Stromal cell of bone marrow (primary cell): ENCODE data around the gene RABL6.
A peak's percentile ranks its signal among the peaks of the same experiment; 100 is the strongest.
"Not testable (repeated sequence)": the region's sequence is repeated elsewhere in the genome, so short reads cannot be mapped to it uniquely, and the experiment has no call there.

Experiments
- DNase-seq: peaks from one replicate; pipeline ENCODE4 v3.0.0-alpha.2; 2012; ENCODE audit warnings: low read depth

The RABL6 gene

DNA sequence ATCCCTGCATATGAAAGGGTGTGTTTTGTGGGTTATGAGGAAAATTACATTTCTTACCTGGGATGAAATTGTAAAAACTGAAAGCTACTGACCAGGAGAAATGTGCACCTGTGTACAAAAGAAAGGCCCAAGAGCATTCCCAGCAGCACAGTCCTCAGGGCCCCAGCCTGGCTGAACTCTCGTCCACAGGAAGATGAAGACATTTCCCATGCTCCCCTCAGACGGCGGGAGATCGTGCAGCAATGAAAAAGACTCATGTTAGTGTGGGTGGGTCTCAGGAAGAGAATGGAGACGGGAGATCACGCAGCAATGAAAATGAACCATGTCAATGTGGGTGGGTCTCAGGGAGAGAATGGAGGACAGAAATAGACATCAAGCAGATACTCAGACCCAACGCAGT lies 30.8 kb upstream of the RABL6 start:
- no peak for DNase-seq

DNA sequence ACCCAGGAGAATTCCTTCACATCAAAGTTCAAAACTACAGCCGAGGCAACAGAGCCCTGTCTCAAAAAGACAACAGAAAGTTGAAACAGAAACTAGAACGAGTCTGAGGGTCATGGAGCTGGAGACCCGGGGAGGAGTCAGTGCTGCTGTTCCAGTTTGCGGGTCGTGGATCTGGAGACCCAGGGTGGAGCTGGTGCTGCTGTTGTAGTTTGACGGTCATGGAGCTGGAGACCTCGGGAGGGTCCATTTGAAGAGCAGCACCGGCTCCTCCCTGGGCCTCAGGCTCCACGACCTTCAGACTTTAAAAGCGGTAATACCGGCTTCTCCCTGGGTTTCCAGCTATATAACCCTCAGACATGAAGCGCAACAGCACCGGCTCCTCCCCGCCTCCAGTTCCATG lies 30.4 kb upstream of the RABL6 start:
- DNase-seq, result no peak

DNA sequence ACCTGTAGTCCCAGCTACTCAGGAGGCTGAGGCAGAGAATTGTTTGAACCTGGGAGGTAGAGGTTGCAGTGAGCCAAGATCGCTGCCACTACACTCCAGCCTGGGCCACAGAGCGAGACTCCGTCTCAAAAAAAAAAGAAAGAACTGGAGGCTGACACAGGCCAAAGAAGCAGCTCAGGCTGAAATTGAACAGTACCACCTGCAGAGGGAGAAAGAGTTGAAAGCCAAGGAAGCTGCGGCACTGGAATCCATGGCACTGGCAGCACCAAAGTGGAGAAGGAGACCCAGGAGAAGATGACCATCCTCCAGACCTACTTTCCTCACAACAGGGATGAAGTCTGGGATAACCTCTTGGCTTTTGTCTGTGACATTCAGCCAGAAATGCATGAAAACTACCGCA lies 27.9 kb upstream of the RABL6 start:
- DNase-seq, result no peak

DNA sequence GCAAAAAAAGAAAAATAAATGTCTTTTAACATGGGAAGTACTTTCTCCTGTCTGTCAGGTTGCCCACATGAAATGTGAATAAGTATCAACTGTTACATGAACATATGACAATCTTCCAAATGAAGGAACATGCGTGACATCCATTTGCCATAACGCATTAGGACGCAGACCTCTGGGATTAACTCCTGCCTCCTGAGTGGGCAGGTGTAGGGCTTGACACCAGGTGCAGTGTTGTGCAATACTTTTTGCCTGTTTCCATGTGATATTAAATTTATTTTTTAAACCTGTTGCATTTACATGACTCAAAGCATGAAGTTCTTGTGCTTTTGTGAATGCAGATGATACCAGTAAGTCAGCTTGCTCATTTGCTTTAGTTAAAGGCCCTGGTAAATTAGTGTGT lies 25.3 kb upstream of the RABL6 start:
- DNase-seq, result no peak

DNA sequence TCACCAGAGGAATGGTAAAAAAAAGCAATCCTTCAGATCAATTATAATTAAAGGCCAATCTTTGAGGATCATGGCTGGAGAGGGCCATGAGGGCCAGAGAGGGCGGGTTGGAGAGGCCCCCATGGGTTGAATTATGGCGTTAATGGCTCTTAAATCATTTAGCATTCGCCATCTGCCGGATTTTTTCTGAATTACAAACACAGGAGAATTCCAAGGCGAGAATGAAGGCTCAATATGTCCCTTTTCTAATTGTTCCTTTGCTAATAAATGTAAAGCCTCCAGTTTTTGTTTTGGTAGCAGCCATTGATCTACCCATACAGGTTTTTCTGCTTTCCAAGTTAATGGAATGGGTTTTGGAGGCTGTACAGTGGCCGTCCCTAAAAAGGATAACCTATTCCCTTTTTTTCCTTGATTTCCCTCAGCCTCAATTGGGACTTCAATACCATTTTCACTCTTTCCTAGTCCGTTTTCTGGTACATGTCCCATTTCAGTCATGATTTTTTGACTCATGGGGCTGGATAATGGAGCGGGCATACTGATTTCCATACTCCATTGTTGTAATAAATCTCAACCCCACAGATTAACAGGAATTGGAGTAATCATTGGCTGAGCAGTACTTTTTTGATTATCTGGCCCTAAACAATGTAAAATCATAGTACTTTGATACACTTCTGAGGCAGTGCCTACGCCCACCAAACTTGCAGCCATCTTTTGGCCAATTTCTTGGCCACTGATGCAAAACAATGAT lies 23.3 kb upstream of the RABL6 start:
- DNase-seq, result no peak

DNA sequence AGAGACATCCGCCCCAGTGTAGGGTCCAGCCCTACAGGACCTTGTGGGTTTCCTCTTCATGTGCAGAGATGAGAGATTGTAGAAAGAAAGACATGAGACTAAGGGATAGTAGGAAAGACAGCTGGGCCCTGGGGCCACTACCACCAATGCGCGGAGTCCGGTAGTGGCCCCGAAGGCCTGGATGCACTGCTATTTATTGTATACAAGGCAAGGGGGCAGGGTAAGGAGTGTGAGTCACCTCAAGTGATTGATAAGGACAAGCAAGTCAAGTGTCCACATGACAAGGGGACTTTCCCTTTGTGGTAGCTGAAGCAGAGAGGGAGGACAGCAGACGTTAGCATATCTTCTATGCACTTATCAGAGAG lies 22.8 kb upstream of the RABL6 start:
- no peak for DNase-seq

DNA sequence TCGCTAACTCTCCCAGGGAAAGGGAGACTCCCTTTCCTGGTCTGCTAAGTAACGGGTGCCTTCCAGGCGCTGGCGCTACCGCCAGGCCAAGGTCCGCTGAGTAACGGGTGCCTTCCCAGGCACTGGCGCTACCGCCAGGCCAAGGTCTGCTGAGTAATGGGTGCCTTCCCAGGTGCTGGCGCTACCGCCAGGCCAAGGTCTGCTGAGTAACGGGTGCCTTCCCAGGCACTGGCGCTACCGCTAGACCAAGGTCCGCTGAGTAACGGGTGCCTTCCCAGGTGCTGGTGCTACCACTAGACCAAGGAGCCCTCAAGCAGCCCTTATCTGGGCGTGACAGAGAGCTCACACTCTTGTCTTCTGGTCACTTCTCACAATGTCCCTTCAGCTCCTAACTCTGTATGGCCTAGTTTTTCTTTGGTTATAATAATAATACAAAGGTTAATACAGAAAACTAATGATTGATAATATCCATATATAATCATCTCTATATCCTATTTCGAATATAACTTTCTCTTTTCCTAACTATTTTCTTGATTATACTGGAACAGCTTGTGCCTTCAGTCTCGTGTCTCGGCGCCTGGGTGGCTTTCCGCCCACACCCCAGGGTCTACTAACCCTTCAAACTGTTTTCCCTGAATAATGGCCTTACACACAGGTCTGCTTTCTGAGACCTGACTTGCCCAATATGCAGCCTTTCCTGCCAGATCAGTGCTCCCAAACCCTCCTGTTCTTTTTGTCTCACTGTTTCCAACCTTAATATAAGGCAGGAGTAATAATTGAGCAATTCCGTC lies 22.0 kb upstream of the RABL6 start:
- DNase-seq, result not testable (repeated sequence)

DNA sequence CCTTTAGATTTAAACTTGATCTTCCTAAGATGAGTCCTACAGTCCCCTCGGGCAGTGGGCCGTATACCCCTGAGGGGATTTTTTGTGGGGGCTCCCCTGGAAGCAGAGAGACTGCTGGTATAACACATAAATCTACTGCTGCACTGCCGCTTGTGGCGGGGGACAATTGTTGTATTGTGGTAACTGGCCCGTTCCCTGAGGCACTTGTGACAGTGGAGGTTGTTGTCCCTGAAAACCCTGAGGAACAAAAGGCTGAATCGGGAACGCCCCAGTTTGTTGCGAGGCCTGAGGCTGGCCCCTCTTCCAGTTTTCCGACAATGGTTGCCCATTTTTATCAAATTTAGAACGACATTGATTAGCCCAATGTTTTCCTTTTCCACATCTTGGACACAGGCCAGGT lies 21.3 kb upstream of the RABL6 start:
- DNase-seq, result no peak

DNA sequence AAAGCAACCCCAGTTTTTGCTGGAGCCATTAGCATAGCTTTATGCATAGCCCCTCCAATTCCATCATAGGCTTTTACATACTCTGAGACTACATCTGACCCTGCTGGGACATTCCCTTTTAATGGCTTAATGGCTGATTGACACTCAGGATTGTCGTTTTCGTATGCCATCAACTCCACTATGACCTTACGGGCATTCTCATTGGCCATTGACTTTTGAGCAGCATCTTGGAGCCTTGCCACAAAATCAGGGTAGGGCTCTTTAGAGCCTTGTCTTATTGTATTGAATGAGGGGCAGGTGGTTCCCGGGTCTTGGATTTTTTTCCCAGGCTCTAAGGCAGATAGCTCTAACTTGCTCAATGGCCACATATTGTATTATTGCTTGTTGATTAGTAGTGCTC lies 20.8 kb upstream of the RABL6 start:
- DNase-seq, result not testable (repeated sequence)

DNA sequence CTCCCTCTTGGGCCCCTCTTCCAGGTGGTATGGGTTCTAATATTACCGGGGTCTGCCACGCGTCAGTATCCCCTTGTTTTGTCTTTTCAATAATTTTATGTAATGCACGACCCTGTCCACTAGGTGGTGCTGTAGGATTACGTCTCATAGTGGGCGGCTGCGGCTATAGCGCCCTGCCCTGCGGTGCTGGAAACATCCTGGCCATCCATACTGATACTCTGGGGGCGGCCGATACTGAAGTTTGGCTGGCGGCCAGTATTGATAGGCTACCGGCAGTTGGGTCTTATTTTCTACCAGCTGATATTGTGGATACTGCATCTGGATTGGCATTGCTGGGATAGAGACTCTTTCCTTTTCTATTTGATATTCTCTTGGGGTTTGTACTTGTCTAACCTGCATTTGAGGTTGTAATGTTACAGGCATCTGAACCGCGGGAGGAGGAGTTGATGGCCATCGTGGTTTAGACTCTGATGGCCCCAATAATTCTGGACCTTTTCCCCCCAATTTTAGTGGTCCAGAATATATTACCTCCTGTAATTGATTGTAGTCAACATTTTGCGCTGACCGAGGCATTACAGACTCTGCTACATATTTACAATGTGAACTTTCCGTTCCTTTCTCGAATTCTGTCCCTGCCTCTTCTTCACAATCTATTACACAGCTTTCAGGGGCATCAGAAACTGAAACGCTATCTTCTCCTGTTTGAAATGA lies 19.9 kb upstream of the RABL6 start:
- peak; percentile 24 for DNase-seq

DNA sequence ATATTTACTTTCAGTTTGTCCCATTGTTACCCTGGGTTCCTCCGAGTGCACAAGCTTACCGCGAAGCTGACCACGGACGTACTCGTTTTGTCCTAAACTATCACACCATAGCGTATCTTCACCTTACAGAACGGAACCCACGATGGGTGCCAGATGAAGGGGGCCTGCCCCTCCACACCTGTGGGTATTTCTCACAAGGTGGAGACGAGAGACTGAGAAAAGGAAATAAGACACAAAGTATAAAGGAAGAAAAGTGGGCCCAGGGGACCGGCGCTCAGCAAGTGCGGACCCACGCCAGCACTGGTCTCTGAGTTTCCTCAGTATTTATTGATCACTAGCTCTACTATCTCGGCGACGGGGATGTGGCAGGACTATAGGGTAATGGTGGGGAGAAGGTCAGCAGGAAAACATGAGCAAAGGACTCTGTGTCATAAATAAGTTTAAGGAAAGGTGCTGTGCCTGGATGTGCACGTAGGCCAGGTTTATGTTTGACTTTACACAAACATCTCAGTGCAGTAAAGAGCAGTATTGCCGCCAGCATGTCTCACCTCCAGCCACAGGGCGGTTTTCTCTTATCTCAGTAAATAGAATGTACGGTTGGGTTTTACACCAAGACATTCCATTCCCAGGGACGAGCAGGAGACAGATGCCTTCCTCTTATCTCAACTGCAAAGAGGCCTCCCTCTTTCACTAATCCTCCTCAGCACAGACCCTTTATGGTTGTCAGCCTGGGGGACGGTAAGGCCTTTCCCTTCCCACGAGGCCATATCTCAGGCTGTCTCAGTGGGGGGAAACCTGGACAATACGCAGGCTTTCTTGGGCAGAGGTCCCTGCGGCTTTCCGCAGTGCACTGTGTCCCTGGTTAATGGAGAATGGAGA lies 18.9 kb upstream of the RABL6 start:
- not testable (repeated sequence) for DNase-seq

DNA sequence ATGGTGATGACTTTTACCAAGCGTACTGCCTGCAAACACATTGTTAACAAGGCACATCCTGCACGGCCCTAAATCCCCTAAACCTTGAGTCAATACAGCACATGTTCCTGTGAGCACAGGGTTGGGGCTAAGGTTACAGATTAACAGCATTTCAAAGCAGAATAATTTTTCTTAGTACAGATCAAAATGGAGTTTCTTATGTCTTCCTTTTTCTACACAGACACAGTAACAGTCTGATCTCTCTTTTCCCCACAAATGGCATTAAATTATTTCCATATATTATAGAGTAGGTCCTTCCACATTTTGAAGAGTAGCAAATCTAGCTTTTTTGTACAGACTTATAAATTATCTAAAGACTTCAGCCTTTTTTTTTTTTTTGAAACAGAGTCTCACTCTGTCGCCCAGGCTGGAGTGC lies 18.2 kb upstream of the RABL6 start:
- no peak for DNase-seq

DNA sequence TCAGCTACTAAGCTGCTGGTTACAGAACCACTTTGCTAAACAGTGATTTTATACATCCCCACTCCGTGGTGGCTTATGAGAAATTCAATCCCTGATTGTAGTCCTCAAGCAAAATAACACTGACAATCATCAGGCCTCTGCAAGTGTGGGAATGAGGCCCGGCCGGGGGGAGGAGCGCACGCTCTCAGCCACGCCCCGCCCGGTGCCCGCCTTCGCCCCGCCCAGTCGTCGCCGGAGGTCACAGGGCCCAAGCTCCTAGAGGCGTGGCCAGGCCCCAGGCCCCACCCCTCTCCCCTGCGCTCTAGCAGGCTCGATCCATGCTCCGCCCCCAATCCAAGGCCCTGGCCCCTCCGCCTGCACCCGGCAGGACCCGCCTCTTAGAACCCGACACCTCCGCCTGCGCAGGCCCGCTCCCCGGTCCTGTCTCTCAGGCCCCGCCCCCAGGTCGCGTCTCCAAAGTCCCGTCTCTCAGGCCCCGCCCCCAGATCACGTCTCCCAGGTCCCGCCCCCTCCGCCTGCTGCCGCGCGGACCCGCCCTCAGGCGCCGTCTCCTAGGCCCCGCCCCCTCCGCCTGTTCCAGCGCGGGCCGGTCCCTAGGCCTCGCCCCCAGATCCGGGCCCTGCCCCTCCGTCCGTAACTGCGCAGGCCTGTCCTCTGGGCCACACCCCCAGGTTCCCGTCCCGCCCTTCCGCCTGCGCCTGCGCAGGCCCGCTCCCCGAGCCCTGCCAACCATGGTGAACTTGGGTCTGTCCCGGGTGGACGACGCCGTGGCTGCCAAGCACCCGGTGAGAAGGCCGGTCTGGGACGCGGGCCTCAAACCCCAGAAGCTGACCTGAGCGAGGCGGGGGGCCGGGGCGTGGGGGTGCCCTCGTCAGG lies 16.9 kb upstream of the RABL6 start, which contains the start of gene TMEM141:
Gene TMEM141 (plus strand): TSS at position 705 of the 876 bp plus-strand sequence. CDS start 27 bp downstream, at position 732.
- DNase-seq, result peak; percentile 96

DNA sequence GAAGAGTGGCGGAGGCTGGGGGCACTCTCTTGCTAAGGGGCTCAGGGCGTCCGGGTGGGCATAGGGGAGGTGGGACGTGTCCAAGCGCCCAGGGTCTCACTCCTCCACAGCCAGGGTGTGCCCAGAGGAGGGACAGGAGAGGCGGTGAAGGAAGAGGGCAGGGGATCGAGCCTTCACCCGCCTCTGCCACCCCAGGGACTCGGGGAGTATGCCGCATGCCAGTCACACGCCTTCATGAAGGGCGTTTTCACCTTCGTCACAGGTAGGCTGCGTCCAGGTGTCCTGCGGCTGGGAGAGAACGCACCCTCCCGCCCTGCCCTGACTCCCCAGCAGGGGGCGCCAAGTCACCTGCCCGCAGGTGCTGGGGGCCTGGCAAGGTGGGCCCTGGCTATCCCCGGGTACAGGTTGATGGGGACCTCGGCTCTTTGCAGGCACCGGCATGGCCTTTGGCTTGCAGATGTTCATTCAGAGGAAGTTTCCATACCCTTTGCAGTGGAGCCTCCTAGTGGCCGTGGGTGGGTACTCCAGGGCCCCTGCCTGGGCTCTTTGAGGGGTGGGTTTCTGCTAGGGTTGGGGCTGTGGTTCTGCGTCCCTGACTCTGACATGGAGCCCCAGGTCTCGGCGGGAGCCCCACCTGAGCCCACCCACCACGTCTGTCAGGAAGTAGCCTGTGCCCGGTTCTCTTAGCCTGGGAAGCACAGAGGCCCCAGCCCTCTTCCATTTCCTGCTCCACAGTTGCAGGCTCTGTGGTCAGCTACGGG lies 16.1 kb upstream of the RABL6 start:
- DNase-seq, result no peak

DNA sequence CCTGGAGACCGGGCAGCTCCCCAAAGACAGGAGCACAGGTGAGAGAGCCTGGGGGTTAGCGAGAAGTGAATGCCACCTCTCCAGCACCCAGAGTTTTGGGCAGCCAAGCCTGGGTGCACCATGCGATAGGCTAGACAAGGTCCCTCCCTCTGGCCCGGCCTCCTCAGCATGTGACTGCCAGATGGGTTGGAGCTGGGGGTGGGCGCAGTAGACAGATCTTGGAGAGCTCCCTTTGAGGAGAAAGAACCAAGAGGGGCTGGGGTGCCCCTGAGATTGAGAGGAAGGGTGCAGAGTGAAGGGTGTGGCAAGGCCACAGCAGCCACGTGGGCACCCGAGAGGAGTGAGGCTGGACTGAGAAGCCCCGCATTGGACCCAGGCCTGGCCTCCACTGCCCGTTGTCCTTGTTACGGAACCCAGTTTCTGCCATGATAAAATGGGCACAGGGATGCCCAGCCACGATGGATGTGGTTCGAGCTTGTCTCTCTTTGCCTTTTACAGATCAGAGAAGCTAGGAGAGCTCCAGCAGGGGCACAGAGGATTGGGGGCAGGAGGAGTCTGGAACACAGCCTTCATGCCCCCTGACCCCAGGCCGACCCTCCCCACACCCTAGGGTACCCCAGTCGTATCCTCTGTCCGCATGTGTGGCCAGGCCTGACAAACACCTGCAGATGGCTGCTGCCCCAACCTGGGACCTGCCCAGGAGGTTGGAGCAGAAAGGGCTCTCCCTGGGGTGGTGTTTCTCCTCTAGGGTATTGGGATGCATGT lies 15.2 kb upstream of the RABL6 start:
- no peak for DNase-seq

DNA sequence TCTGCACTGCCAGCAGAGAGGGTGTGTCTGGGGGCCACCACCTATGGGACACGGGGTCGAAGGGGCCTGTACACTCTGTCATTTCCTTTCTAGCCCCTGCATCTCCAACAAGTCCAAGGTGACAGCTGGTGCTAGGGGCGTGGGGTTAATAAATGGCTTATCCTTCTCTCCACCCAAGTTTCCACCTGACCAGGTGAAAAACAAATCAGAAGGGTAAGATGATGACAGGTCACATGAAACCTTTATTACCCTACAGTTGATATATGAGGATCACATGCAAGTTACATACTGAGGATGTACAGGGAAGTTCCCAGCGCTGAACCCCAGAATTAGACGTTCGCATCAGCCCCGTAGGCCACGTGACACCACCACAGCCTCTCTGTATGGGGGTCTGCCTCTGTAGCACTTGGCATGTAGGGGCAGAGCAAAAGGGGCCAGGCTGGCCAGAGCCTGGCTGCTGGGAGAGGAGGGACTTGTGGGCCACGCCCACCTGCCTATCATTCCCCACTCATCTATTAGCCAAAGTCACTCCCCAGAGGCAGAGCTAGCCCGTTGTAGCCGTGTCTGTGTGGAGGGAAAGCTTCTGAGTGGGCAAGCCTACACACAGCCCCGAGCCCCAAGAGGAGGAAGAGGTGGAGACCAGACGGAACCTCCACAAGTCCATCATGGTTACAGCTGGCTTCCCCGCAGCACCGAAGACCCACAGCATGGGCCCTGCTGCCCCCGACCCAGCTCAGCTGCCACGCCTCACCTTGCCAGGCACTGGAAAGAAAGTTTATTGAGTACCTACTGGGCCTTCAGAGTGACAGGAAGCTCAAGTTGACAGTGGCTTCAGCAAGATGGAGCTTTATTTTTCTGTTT lies 14.4 kb upstream of the RABL6 start:
- DNase-seq, result no peak

DNA sequence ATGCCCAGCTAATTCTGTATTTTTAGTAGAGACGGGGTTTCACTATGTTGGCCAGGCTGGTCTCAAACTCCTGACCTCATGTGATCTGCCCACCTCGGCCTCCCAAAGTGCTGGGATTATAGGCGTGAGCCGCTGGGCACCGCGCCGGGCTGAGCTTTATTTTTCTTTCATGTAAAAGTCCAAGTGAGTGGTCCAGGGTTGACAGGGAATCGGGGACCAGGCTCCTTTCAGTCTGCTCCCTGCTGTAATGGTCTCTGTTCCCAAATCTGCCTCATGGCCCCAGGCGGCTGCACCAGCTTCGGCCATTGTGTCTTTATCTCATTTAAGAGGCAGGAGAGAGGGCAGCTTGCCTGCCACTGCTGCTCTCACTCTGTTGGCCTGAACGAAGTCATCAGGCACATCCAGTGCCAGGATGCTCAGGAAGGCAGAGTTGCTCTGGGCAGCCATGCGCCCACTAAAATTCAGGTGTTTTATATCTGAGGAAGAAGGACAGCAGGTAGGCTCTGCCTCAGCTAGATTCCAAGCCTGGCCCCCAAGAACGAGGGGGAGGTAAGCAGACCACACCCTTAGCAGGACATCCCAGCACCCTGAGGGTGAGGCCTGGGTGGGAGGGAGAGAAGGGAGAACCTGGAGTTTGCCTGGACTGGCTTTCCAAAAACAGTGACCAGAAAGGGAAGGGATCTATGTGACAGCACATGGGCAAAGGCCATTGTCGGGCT lies 13.3 kb upstream of the RABL6 start:
- no peak for DNase-seq

DNA sequence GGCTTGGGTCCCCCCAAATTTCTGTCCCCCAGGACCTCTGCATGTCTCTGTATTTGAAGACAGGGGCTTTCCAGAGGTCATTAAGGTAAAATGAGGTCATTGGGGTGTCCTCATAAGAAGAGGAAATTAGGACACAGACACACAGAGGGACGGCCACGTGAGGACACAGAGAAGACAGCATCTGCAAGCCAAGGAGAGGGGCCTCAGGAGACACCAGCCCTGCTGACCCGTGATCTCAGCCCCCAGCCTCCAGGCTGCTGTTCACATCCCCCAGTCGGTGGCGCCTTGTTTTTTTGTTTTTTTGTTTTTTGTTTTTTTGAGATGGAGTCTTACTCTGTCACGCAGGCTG lies 12.8 kb upstream of the RABL6 start:
- no peak for DNase-seq
